Spleen (tissue), 7 donors: ENCODE measurements around the gene REX1BD.

Experiments used
- CTCF ChIP-seq, 11 experiments: fragments of 200-600 bp in 7 of 11; fragments of 450-650 bp in 4 of 11; sonication (generic) in 4 of 11; IDR thresholded peaks in 8 of 11; conservative IDR thresholded peaks in 3 of 11; 1 replicate in 7 of 11; 2 replicates in 4 of 11; pipeline versions ENCODE4 v1.4.0 to v1.8.0; 2016 to 2021; ENCODE audit warnings: antibody characterized with exemption in 11 of 11, inconsistent platforms in 4 of 11, mild to moderate bottlenecking in 1 of 11
- POLR2A ChIP-seq, 3 donors: fragments of 450-650 bp; IDR thresholded peaks; one replicate each; pipeline ENCODE4 v1.5.1; 2017; ENCODE audit warnings: antibody characterized with exemption in 3 of 3, mild to moderate bottlenecking in 1 of 3
- donor health status: DM: no; HTN: no; CAD: no; lungs with moderate emphysema.
- donor health status: DM: no; HTN: no; CAD: no.
- donor health status: DM: no; HTN: no; CAD: no.

- TF ChIP-seq POLR2A (IDR thresholded peaks at IDR 0.05) (no peak), CTCF (IDR thresholded peaks at IDR 0.05 in 8 of 11, conservative IDR thresholded peaks at IDR 0.05 in 3 of 11) (no peak)
These were observed 21.6 kb upstream of the REX1BD start for GRCh38 chr19:18566953-18567352.
